HG03066 (cell line): Measurements from ENCODE around the gene HES4.

Source experiments
- ATAC-seq: cut with Tn5 transposase; IDR thresholded peaks from one replicate; pipeline ENCODE4 v1.9.1; 2021; ENCODE audit warnings: low read depth; ENCODE audit not compliant: unreplicated experiment

HES4 gene, protein sequence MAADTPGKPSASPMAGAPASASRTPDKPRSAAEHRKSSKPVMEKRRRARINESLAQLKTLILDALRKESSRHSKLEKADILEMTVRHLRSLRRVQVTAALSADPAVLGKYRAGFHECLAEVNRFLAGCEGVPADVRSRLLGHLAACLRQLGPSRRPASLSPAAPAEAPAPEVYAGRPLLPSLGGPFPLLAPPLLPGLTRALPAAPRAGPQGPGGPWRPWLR

DNA sequence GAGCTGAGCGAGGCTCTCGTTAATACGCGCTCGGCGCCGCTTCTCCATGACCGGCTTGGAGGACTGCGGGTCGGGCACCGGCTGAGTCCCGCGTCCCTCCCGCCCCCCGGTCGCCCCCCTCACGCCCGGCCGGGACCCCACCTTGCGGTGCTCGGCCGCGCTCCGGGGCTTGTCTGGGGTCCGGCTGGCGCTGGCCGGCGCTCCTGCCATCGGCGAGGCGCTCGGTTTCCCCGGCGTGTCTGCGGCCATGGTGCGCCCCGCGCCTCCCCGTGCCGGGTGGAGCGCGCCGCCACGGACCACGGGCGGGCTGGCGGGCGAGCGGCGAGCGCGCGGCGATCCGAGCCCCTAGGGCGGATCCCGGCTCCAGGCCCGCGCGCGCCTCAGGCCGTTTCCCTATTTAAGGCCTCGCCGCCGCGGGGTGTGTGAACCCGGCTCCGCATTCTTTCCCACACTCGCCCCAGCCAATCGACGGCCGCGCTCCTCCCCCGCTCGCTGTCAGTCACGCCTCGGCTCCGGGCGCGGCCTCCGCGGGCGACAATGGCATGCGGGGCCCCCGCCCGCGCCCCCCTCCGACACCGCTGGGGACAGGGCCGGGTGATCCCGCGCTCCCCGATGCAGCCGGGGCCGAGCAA is at the start of gene HES4:
HES4 (minus strand) TSS at position 373 of the 632 bp plus-strand sequence; CDS start at position 249, 124 bp downstream.
- no peak for ATAC-seq

DNA sequence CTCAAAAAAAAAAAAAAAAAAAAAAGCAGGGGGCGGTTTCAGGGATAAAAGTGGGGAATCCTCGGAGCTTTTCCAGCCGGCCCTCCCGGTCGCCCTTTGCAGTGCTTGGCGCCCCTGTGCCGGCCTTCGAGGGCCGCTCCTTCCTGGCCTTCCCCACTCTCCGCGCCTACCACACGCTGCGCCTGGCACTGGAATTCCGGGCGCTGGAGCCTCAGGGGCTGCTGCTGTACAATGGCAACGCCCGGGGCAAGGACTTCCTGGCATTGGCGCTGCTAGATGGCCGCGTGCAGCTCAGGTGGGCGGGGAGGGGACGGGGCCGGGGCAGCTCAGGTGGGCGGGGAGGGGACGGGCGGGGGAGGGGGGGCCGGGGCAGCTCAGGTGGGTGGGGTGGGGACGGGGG is 48.9 kb upstream of the HES4 start:
- ATAC-seq: no peak

DNA sequence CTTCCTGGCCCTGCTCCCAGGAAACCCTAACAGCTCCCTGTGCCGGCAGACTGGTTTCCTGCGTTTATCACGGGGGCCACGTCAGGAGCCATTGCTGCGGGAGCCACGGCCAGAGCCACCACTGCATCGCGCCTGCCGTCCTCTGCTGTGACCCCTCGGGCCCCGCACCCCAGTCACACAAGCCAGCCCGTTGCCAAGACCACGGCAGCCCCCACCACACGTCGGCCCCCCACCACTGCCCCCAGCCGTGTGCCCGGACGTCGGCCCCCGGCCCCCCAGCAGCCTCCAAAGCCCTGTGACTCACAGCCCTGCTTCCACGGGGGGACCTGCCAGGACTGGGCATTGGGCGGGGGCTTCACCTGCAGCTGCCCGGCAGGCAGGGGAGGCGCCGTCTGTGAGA is 48.1 kb upstream of the HES4 start:
- no peak for ATAC-seq

DNA sequence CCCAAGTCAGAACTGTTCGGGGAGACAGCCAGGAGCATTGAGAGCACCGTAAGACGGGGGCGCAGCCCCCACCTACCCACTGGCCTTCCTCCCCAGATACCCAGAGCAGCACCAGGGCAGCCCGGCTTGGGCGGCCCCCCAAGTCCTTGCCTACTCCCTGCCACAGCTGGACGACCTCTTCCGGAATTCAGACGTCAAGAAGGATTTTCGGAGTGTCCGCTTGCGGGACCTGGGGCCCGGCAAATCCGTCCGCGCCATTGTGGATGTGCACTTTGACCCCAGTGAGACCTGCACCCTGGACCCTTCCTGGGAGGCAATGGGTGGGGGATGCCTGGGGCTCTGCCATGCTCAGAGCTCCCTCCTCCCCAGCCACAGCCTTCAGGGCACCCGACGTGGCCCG is 47.5 kb upstream of the HES4 start:
- no peak for ATAC-seq

DNA sequence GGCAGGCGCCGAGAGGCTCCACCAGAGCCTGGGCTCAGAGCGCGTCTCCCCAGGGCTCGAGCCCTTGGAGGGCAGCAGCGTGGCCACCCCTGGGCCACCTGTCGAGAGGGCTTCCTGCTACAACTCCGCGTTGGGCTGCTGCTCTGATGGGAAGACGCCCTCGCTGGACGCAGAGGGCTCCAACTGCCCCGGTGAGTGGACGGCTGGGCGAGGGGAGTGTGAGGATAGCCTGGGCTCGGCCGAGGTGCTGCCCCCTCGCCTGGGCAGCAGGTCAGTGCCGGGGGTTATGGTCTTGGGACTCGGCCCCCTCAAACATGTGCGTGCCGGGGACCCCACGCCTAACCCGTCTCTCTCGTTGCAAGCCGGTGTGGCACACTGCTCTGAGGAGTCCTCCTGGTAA is 46.9 kb upstream of the HES4 start:
- no peak for ATAC-seq

DNA sequence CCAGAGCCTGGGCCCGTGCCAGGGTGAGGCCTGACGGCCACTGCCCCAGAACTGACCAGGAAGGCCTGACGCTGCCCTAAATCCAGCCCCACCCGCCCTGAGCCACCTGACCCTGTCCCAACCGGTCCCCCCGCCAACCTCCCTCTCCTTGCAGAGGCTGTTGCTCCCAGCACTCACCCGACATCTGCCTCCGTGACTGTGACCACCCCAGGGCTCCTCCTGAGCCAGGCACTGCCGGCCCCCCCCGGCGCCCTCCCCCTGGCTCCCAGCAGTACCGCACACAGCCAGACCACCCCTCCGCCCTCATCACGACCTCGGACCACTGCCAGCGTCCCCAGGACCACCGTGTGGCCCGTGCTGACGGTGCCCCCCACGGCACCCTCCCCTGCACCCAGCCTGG is 46.3 kb upstream of the HES4 start:
- ATAC-seq: no peak

DNA sequence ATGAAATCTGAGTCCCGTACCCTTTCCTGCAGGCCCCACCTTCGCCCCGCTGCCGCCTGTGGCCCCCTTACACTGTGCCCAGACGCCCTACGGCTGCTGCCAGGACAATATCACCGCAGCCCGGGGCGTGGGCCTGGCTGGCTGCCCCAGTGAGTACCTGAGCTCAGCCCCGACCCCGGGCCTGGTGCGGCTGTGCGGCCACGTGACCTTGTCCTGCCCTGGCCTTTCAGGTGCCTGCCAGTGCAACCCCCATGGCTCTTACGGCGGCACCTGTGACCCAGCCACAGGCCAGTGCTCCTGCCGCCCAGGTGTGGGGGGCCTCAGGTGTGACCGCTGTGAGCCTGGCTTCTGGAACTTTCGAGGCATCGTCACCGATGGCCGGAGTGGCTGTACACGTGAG is 45.2 kb upstream of the HES4 start:
- no peak for ATAC-seq

DNA sequence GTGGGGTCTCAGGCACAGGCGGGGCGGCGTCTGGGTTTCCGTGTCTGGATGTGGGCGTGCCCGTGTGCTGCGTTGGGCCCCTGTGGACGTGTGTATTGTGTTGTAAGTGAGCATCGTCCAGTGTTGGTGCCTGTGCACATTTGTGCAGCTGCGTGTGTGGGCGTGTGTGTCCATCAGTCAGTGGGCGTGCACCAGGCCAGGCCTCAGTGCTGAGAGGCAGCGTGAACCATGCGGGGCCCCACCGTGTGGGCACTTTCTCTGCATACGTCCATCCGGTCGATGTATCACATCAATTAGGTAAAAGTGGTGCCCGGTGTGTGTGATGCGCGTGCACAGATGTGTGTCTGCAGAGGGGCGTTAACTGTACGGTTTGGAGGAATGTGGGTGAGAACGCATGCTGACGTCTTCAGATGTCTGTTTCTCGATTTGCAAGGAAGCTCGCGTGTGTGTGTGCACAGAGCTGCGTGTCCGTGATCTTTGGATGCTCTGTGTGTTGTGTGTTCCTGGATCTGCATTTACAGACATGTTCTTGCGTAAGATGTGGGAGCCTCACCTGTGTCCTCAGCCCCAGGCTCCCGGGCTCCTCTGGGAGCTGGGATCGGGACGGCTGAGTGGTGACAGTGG is 44.7 kb upstream of the HES4 start:
- ATAC-seq: no peak

DNA sequence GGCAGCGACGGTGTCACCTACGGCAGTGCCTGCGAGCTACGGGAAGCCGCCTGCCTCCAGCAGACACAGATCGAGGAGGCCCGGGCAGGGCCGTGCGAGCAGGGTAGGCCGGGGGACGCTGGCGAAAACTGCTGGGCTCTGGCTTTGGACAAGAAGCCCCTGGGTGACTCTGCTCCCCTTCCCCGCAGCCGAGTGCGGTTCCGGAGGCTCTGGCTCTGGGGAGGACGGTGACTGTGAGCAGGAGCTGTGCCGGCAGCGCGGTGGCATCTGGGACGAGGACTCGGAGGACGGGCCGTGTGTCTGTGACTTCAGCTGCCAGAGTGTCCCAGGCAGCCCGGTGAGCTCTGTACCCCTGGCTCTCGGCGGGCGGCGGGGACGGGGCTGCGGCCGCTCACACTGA is 44.0 kb upstream of the HES4 start:
- no peak for ATAC-seq

DNA sequence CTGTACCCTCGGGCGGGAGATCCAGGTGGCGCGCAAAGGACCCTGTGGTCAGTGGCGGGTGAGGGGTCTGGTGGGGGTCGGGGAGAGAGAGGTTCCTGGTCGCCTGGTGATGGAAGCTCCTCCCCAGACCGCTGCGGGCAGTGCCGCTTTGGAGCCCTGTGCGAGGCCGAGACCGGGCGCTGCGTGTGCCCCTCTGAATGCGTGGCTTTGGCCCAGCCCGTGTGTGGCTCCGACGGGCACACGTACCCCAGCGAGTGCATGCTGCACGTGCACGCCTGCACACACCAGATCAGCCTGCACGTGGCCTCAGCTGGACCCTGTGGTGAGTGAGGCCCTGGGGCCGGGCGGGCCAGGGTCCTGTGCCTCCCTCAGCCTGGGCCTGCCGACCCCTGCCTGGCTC is 43.5 kb upstream of the HES4 start:
- ATAC-seq: no peak

DNA sequence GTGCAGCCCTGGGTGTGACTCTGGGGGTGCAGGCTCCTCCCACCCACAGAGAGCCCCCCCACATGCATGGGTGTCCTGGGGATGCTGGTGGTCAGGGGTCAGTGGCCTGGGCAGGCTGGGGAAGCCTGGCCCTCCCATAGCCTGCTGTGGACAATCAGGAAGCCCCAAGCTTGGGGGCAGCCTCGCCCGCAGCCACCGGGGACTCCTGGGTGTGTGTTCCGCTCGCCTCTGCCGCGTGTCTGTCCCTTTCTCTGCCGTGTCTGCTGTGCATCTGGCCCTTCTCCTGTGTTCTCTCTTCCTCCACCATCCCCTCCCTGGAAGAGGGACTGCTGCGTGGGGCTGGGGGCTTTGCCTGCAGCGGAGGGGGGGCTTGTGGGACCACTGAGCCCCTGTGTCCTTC is 42.9 kb upstream of the HES4 start:
- no peak for ATAC-seq

DNA sequence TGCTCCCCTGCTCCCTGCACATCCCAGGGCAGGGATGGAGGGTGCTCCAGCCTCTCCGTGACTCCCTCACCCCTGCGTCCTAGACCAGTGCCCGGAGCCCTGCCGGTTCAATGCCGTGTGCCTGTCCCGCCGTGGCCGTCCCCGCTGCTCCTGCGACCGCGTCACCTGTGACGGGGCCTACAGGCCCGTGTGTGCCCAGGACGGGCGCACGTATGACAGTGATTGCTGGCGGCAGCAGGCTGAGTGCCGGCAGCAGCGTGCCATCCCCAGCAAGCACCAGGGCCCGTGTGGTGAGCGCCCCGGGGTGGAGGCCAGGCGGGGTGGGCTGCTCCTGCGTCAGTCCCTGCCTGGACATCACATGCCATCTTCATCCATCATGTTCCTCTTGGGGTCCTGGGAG is 42.0 kb upstream of the HES4 start:
- ATAC-seq: no peak

DNA sequence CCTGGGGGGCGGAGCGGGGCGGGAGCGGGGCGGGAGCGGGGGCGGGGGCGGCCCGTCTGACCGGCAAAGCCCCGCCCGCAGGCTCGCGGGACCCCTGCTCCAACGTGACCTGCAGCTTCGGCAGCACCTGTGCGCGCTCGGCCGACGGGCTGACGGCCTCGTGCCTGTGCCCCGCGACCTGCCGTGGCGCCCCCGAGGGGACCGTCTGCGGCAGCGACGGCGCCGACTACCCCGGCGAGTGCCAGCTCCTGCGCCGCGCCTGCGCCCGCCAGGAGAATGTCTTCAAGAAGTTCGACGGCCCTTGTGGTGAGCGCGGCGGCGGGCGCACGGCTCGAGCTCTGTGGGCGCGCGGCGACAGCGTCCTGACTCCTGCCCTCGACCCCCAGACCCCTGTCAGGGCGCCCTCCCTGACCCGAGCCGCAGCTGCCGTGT is 41.2 kb upstream of the HES4 start:
- no peak for ATAC-seq

DNA sequence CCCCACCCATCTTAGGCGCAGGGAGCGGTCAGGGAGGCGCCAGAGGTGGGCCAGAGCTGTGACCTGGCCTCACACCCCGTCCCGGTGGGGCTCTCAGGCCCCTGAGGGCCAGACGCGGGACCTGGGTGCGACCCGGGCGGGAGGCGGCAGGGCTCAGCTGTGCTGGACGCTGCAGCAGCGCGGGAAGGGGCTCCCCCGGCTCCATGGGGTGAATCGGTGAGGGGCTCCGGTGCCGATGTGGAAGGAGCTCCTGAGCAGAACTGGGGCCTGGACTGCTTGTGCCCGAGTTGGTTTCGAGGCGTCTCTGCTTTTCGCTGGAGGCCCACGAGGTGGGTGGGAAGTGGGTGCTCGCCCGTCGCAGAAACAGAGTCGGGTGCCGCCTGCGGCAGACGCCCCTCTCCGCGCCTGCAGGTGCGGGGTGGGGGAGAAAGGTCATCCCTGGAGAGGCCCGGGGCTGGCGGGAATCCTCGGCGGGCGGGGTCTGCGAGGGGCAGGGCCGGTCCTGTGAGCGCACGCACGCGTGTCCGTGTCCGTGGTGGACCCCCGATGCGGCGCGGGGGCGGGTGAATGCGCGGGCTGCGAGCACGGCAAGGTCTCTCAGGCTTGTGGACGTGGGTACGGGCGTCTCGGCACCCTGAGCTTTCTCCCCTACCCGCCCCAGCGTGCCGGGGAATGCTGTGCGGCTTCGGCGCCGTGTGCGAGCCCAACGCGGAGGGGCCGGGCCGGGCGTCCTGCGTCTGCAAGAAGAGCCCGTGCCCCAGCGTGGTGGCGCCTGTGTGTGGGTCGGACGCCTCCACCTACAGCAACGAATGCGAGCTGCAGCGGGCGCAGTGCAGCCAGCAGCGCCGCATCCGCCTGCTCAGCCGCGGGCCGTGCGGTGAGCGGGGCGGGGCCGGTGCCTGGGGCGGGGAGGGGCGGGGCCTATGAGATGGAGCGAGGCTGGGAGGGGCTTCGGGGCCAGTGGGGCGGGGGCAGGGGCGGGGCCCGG is 40.4 kb upstream of the HES4 start:
- no peak for ATAC-seq

DNA sequence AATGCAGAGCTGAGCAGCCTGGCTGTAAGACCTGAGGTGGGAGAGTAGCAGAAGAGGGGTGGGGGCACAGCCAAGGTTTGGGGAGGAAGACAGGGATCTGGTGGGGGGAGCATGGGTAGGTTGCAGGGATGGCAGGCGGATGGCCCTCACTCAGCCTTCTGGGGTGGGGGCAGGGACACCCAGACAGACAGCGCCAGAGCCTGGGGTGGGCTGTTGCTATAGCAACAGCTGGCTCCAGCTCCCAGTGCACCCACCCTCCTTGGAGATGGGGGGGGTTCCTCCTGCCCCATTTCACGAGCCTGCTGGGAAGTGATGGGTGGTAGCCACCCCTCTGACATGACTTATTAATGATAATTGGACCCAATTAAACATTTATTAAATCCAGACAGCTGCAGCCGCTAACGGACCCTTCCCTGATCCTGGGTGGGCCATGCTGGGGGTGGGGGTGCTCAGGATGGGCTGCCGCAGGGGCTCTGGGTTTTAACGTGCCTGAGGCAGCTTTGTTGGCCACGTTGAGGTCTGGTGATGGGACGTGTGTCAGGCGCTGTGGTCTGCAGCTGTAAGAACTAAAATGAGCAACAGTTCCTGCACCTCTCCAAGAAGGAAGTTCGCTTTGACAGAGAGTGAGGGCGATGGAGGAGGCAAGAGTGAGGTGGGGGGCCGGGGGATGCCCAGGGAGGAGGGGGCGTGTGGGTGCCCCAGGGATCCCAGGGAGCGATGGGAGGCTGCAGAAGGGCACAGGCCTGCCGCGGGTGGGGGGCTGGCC is 39.4 kb upstream of the HES4 start:
- ATAC-seq: no peak

DNA sequence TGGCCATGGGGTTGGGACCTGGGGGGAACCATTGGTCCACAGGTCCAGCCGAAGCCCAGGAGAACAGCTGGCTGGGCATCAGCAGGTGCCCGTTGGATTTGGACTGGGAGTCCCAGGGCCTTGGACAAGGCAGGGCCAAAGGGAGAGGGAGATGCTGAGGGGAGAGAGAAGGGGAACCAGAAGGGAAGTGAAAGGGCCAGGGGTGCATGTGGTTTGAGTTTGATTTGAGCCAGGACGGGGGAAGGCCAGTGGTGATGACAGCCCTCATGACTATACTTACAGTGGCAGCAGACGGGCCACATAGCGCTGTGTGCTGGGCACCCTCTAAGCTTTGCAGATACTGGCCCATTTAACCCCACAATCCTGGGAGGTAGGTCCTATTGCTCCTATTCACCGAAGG is 38.8 kb upstream of the HES4 start:
- no peak for ATAC-seq

DNA sequence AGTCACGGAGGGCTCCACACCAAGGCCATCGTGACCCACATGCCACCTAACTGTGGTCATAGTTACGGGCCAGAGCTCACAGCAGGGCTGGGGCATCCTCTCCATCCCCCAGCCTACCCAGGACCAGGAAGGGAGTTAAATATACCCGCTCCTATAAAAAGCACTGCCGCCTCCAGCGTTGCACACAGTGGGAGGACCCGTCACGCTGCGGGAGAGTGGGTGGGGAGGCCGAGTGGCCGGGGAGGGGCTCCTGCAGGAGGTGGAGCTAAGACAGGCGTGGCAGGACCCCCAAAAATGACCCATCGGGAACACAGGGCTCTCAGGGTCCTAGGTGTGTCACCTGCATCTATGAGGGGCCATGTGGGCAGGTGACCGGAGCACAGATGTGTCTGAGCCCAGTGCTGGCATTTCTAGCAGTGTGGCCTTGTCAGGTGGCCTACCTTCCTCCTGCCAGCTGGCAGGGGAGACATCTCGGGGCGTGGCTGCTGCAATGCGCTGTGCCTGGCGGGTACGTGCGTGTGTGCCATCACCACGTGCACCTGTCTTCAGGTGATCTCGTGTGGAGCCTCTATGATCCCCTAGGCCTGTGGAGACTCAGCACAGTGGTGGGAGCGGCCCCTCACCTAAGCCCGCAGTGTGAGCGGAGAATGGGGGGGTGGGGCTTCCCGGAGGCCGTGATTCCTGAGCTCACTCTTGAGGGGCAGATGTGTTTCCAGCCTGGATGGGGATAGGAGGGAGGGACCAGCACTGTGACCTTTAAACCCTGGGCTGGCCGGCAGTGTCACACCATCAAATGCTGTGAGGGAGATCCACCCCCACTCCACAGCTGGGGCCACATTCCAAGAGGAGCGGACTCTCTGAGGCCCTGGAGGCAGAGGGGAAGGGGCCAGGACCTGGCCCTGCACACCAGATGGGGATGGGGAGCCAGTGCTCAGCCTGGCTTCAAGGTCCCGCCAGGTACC is 37.8 kb upstream of the HES4 start:
- ATAC-seq: no peak

DNA sequence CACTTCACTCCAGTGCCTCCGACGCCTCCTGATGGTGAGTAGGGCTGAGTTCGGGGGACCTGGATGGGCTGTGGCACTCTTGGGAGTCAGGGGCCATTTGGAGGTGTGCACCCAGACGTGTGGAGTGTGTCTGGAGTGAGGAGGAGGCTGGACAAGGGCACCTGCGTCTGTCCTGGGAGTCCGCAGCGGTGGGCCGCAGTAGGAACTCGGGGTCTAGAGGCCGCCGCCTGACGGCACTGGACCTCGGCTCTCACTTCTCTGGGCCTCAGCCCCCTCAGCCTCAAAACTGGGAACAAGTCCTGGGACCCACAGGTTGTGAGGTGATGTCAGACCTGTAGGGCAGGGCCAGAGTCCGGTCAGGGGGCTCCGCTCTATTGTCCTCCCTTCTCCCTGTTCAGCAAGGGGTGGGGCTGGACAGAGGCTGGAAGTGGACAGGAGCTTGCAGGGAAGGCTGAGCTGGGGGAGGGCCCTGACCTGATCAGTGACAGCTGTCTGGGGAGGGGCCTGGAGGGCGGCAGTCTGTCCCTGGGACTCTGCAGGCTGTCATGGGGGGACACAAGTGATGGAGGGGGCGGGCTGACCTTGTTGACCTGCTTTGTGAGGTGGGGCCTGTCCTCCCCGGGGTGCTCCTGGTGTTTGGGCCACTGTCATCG is 35.5 kb upstream of the HES4 start:
- no peak for ATAC-seq

DNA sequence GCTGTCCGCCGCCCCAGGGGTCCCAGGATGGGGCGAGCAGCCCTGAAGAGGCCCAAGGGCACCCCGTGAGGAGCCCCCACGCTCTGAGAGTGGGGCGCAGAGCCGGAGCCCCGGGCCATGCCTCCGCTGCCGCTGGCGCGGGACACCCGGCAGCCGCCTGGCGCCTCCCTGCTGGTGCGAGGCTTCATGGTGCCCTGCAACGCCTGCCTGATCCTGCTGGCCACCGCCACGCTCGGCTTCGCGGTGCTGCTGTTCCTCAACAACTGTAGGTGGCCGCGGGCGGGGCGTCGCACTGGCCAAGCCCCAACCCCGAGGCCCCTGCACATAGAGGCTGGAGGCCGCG is 34.5 kb upstream of the HES4 start:
- ATAC-seq: no peak
